B cell (primary cell): ENCODE results near the gene PHF11. TPM values are rescaled to one million over a fixed set of nuclear protein-coding genes. Genes with fewer than 3 reads are reported as not detected.

Experiments
- ATAC-seq: fragments of 200-7000 bp; cut with Tn5 transposase; one replicate; pipeline ENCODE4 v1.10.0; 2021; ENCODE audit warnings: low read depth, mild to moderate bottlenecking, moderate number of reproducible peaks, moderate library complexity
- CTCF ChIA-PET: fragments of 350-600 bp; sonication (Branson Sonifier 250); formaldehyde crosslinking; loops from one replicate; lab custom pipeline; 2021; ENCODE audit warnings: antibody characterized with exemption, inconsistent platforms; lab: Charles Lee
- POLR2A ChIA-PET: fragments of 350-600 bp; sonication (Branson Sonifier 250); formaldehyde crosslinking; loops from one replicate; lab custom pipeline; 2021; ENCODE audit warnings: antibody characterized with exemption; lab: Charles Lee
- DNase-seq: peaks from one replicate; pipeline ENCODE4 v3.0.0; 2013
- H2AFZ ChIP-seq: 2 replicates; pipeline ENCODE4 v1.6.1; 2012; ENCODE audit warnings: mild to moderate bottlenecking, low read depth, low read length; ENCODE audit not compliant: insufficient read depth, poor library complexity, severe bottlenecking
- H3K27ac ChIP-seq, 2 donors: 1 replicate in 1 of 2; 2 replicates in 1 of 2; pipeline ENCODE4 v1.5.1; 2012 to 2013; ENCODE audit warnings: low read length in 2 of 2, mild to moderate bottlenecking in 2 of 2, moderate library complexity in 1 of 2
- H3K27me3 ChIP-seq, 4 experiments: fragments of 200-600 bp in 1 of 4; sonication (generic) in 1 of 4; replicated peaks in 1 of 4; 1 replicate in 2 of 4; 2 replicates in 2 of 4; pipeline versions ENCODE4 v1.6.1 to v1.7.0; 2013 to 2016; ENCODE audit warnings: low read length in 3 of 4, mild to moderate bottlenecking in 2 of 4, mixed read lengths in 1 of 4, moderate library complexity in 1 of 4; ENCODE audit not compliant: insufficient read depth in 4 of 4, control insufficient read depth in 3 of 4; ENCODE audit errors: control extremely low read depth in 1 of 4
- H3K36me3 ChIP-seq, 2 experiments: replicated peaks in 1 of 2; 1 replicate in 1 of 2; 2 replicates in 1 of 2; pipeline versions ENCODE4 v1.6.1 to v1.7.1; 2013; ENCODE audit warnings: low read length in 1 of 2; ENCODE audit not compliant: insufficient read depth in 2 of 2, control insufficient read depth in 1 of 2; ENCODE audit errors: control extremely low read depth in 1 of 2, extremely low read depth in 1 of 2
- H3K4me1 ChIP-seq, 2 donors: fragments of 200-600 bp in 1 of 2; sonication (generic) in 1 of 2; 1 replicate in 1 of 2; 2 replicates in 1 of 2; pipeline versions ENCODE4 v1.5.1 to v1.6.1; 2013 to 2017; ENCODE audit warnings: low read length in 2 of 2; ENCODE audit not compliant: control insufficient read depth in 2 of 2, insufficient read depth in 2 of 2
- H3K4me2 ChIP-seq: replicated peaks from 2 replicates; pipeline ENCODE3; 2012; ENCODE audit warnings: mild to moderate bottlenecking, low read depth, low read length; ENCODE audit not compliant: poor library complexity, severe bottlenecking
- H3K4me3 ChIP-seq, 5 experiments: fragments of 200-600 bp in 1 of 5; sonication (generic) in 1 of 5; 1 replicate in 3 of 5; 2 replicates in 2 of 5; pipeline versions ENCODE4 v1.5.1 to v1.7.0; 2011 to 2016; ENCODE audit warnings: low read length in 4 of 5, mild to moderate bottlenecking in 4 of 5, low read depth in 2 of 5, control low read depth in 1 of 5, moderate library complexity in 1 of 5; ENCODE audit not compliant: insufficient read depth in 1 of 5; ENCODE audit errors: control extremely low read depth in 1 of 5, extremely low read depth in 1 of 5
- H3K79me2 ChIP-seq: fragments of 200-600 bp; sonication (generic); one replicate; pipeline ENCODE4 v1.6.0; 2016; ENCODE audit warnings: low read length; ENCODE audit not compliant: control insufficient read depth, insufficient read depth
- H3K9ac ChIP-seq: fragments of 200-600 bp; sonication (generic); 2 replicates; pipeline ENCODE4 v1.6.1; 2017; ENCODE audit warnings: mild to moderate bottlenecking, low read length, moderate library complexity
- H3K9me3 ChIP-seq, 3 donors: one replicate each; pipeline versions ENCODE4 v1.6.1 to v1.7.1; 2013; ENCODE audit warnings: low read length in 2 of 3; ENCODE audit not compliant: control insufficient read depth in 2 of 3, insufficient read depth in 1 of 3; ENCODE audit errors: control extremely low read depth in 1 of 3
- H4K20me1 ChIP-seq: 2 replicates; pipeline ENCODE4 v1.6.0; 2012; ENCODE audit warnings: mild to moderate bottlenecking, low read length; ENCODE audit not compliant: insufficient read depth, control insufficient read depth, poor library complexity, severe bottlenecking
- H3K27ac Mint-ChIP-seq: one replicate; pipeline ENCODE4 v1.8.0; 2021; ENCODE audit warnings: mixed read lengths
- H3K27me3 Mint-ChIP-seq: one replicate; pipeline ENCODE4 v1.8.0; 2021; ENCODE audit warnings: mixed read lengths
- H3K4me1 Mint-ChIP-seq: one replicate; pipeline ENCODE4 v1.8.0; 2021; ENCODE audit warnings: mixed read lengths
- H3K4me3 Mint-ChIP-seq: one replicate; pipeline ENCODE4 v1.8.0; 2021; ENCODE audit warnings: mixed read lengths
- H3K9me3 Mint-ChIP-seq: one replicate; pipeline ENCODE4 v1.8.0; 2022; ENCODE audit warnings: mixed read lengths; ENCODE audit not compliant: insufficient read depth
- CTCF ChIP-seq: fragments of 200-600 bp; IDR thresholded peaks from one replicate; pipeline ENCODE4 v1.8.0; 2022; ENCODE audit warnings: antibody characterized with exemption, mild to moderate bottlenecking
- EZH2 ChIP-seq: IDR thresholded peaks from 2 replicates; pipeline ENCODE4 v1.6.1; 2012; ENCODE audit warnings: borderline replicate concordance, low read depth, mild to moderate bottlenecking, moderate library complexity, low read length; ENCODE audit not compliant: insufficient read depth, poor library complexity, severe bottlenecking
- WGBS: methylation state at CpG from one replicate; pipeline ENCODE4 v1.1.5; 2013; ENCODE audit warnings: missing lambda C conversion rate; ENCODE audit not compliant: insufficient coverage; 5-methylcytosine and 5-hydroxymethylcytosine counted together
- intact Hi-C: fragments of 100-400 bp; cut with micrococcal nuclease; formaldehyde crosslinking; loops from one replicate; pipeline ENCODE4 v1.10.0; 2022
- polyA plus RNA-seq: library from polyadenylated mRNA; depleted of rRNA; stranded (reverse); fragments of >200 nt; gene quantifications from 2 replicates; pipeline ENCODE4 v1.2.3, GENCODE V29; 2012
- total RNA-seq, 2 donors: library from RNA; stranded (reverse); fragments of 120-200 nt in 1 of 2; gene quantifications; 1 replicate in 1 of 2; 2 replicates in 1 of 2; pipeline versions ENCODE4 v1.2.3 to v1.2.4, GENCODE V29; 2013 to 2022

PHF11 gene
- total and polyA plus RNA-seq, 2 donors (not counting 1 experiment from before 2014, with no cell fraction given), result 79.0 to 176 TPM

- peaks cover 4 to 10% of the 10 kb centered on the region in 2 experiments for H3K36me3 ChIP-seq
- no peak for TF ChIP-seq EZH2
- no peak for TF ChIP-seq CTCF
- no peak overlapping the region for H3K4me2 ChIP-seq
- H3K9ac ChIP-seq, result no peak overlapping the region
- H3K79me2 ChIP-seq, result peaks cover 25% of the 10 kb centered on the region
- Mint-ChIP-seq H3K4me1 (peaks cover 19% of the 10 kb centered on the region), H3K4me3 (no peak overlapping the region), H3K27ac (no peak overlapping the region), H3K27me3 (no peaks in the 10 kb centered on the region), H3K9me3 (no peaks in the 10 kb centered on the region)
- 87% methylated on average over 4 of the region's 8 CpGs for WGBS
- H3K4me1 ChIP-seq, result no peaks in the 10 kb centered on the region
- no peaks in the 10 kb centered on the region for H3K27me3 ChIP-seq
- H3K27ac ChIP-seq, result no peak overlapping the region
- CTCF ChIA-PET, result interaction anchor here (1.1 to 1.7 kb wide), 2 partner anchors 35 to 36 kb away, joined by 5 to 7 read pairs; no protein-coding TSS in a partner anchor
- H3K9me3 ChIP-seq, result no peaks in the 10 kb centered on the region
- intact Hi-C loops, result no loop called here
- no peak for ATAC-seq
- POLR2A ChIA-PET, result no interaction called here
- H4K20me1 ChIP-seq, result no peaks in the 10 kb centered on the region
- no peak overlapping the region for H3K4me3 ChIP-seq
- H2AFZ ChIP-seq, result no peak overlapping the region
- no peak for DNase-seq
Measured at GRCh38 chr13:49571299-49572240, 75.8 kb downstream of the PHF11 start.

Other genes with a start within 250 kb of the PHF11 start
- 14.5 and 15.1 TPM in 2 replicates for gene CDADC1, start 248.0 kb upstream of the PHF11 start, total RNA-seq
- gene CDADC1, start 248.0 kb upstream of the PHF11 start, polyA plus RNA-seq, result 3.0 and 5.0 TPM in 2 replicates
- 8.9 and 9.6 TPM in 2 replicates for gene CAB39L, start 51.9 kb upstream of the PHF11 start, total RNA-seq
- gene CAB39L, start 51.9 kb upstream of the PHF11 start, polyA plus RNA-seq, result 1.5 and 1.9 TPM in 2 replicates
- gene SETDB2, start 51.7 kb upstream of the PHF11 start, total RNA-seq, result 38.2 and 40.1 TPM in 2 replicates
- gene SETDB2, start 51.7 kb upstream of the PHF11 start, polyA plus RNA-seq, result 12.0 and 16.6 TPM in 2 replicates
- 35.2 and 42.1 TPM in 2 replicates for gene RCBTB1, start 89.6 kb downstream of the PHF11 start, total RNA-seq
- gene RCBTB1, start 89.6 kb downstream of the PHF11 start, polyA plus RNA-seq, result 10.7 and 25.1 TPM in 2 replicates
- gene ARL11, start 132.6 kb downstream of the PHF11 start, total RNA-seq, result 17.9 and 21.4 TPM in 2 replicates
- 3.3 and 5.8 TPM in 2 replicates for gene ARL11, start 132.6 kb downstream of the PHF11 start, polyA plus RNA-seq
- gene EBPL, start 195.5 kb downstream of the PHF11 start, total RNA-seq, result 16.2 and 20.1 TPM in 2 replicates
- gene EBPL, start 195.5 kb downstream of the PHF11 start, polyA plus RNA-seq, result 15.5 and 16.0 TPM in 2 replicates